Spinal cord (tissue), 10 donors: Measurements from ENCODE around the gene BAX. TPM values are rescaled to one million over a fixed set of nuclear protein-coding genes. Genes with fewer than 3 reads are reported as not detected.
"Not testable (repeated sequence)": the region's sequence is repeated elsewhere in the genome, so short reads cannot be mapped to it uniquely, and the experiment has no call there.

ENCODE experiments used
- DNase-seq, 6 donors: peaks; one replicate each; pipeline versions ENCODE4 v3.0.0 to v3.0.0-alpha.2; 2013 to 2015; ENCODE audit warnings: low spot score in 6 of 6, low read depth in 4 of 6
- H3K27ac ChIP-seq: one replicate; pipeline ENCODE4 v1.5.1; 2013; ENCODE audit warnings: low read depth, low read length, control low read depth
- H3K27me3 ChIP-seq: one replicate; pipeline ENCODE4 v1.6.1; 2013; ENCODE audit warnings: low read length; ENCODE audit not compliant: control insufficient read depth, insufficient read depth
- H3K36me3 ChIP-seq: one replicate; pipeline ENCODE4 v1.6.1; 2013; ENCODE audit warnings: low read length; ENCODE audit not compliant: control insufficient read depth, insufficient read depth
- H3K4me1 ChIP-seq: one replicate; pipeline ENCODE4 v1.6.1; 2013; ENCODE audit warnings: low read length; ENCODE audit not compliant: control insufficient read depth, insufficient read depth
- H3K4me3 ChIP-seq: one replicate; pipeline ENCODE4 v1.5.1; 2013; ENCODE audit warnings: low read depth, low read length, control low read depth
- H3K9me3 ChIP-seq: one replicate; pipeline ENCODE4 v1.6.1; 2013; ENCODE audit warnings: low read length; ENCODE audit not compliant: control insufficient read depth, insufficient read depth
- WGBS: methylation state at CpG from one replicate; pipeline ENCODE4 v1.1.5; 2013; ENCODE audit warnings: missing lambda C conversion rate; ENCODE audit not compliant: insufficient coverage; 5-methylcytosine and 5-hydroxymethylcytosine counted together
- polyA plus RNA-seq, 2 donors: library from polyadenylated mRNA; unstranded; fragments of 120-200 nt; gene quantifications; one replicate each; pipeline ENCODE4 v1.2.1, GENCODE V29; 2013; ENCODE audit not compliant: insufficient read length in 2 of 2
- total RNA-seq, 2 donors: library from RNA; depleted of rRNA in 1 of 2; stranded (reverse); fragments of 120-200 nt in 1 of 2; fragments of >200 nt in 1 of 2; gene quantifications; one replicate each; pipeline versions ENCODE4 v1.2.3 to v1.2.4, GENCODE V29; 2013 to 2014
- donor health status: healthy.

BAX gene
- total and polyA plus RNA-seq, 4 donors: 23.5 to 91.3 (median 63.2) TPM

GRCh38 chr19:48918071-48918470 is 36.6 kb upstream of the BAX start:
- peaks cover 92% of the 10 kb centered on the region for H3K36me3 ChIP-seq
- 84% methylated on average over 6 of the region's 6 CpGs for WGBS

GRCh38 chr19:48918801-48919247 is 35.9 kb upstream of the BAX start:
- 43% methylated on average over 6 of the region's 18 CpGs for WGBS
- no peaks in the 10 kb centered on the region for H3K9me3 ChIP-seq
- no peak overlapping the region for H3K4me3 ChIP-seq
- no peaks in the 10 kb centered on the region for H3K4me1 ChIP-seq
- DNase-seq: peak in 2 of 6 donors; percentile 40 to 81
- no peak overlapping the region for H3K27ac ChIP-seq
- H3K27me3 ChIP-seq: no peaks in the 10 kb centered on the region
- peaks cover 89% of the 10 kb centered on the region for H3K36me3 ChIP-seq

More at GRCh38 chr19:48918071-48918470, 36.6 kb upstream of the BAX start:
- Histone ChIP-seq H3K4me1 (no peaks in the 10 kb centered on the region), H3K27me3 (no peaks in the 10 kb centered on the region), H3K9me3 (no peaks in the 10 kb centered on the region), H3K4me3 (no peak overlapping the region), H3K27ac (no peak overlapping the region)
- no peak for DNase-seq

- not testable (repeated sequence) for H3K4me1 ChIP-seq, H3K27me3 ChIP-seq, H3K9me3 ChIP-seq, H3K27ac ChIP-seq, H3K4me3 ChIP-seq, DNase-seq
- no CpG with 5 or more reads among the region's 8 CpGs for WGBS
- peaks cover 85% of the 10 kb centered on the region for H3K36me3 ChIP-seq
Observed at GRCh38 chr19:48919271-48919670, 35.4 kb upstream of the BAX start.

- no peaks in the 10 kb centered on the region for H3K9me3 ChIP-seq
- 84% methylated on average over 10 of the region's 10 CpGs for WGBS
- no peak overlapping the region for H3K27ac ChIP-seq
- no peak for DNase-seq
- no peak overlapping the region for H3K4me3 ChIP-seq
- no peaks in the 10 kb centered on the region for H3K27me3 ChIP-seq
- peaks cover 74% of the 10 kb centered on the region for H3K36me3 ChIP-seq
- H3K4me1 ChIP-seq: no peaks in the 10 kb centered on the region
Observed at GRCh38 chr19:48920949-48921348, 33.7 kb upstream of the BAX start.

GRCh38 chr19:48921721-48922500 is 32.8 kb upstream of the BAX start:
- Histone ChIP-seq H3K36me3 (peaks cover 68% of the 10 kb centered on the region), H3K4me1 (peaks cover 5% of the 10 kb centered on the region), H3K4me3 (no peak overlapping the region), H3K27ac (no peak overlapping the region), H3K9me3 (no peaks in the 10 kb centered on the region), H3K27me3 (no peaks in the 10 kb centered on the region)
- WGBS: 96% methylated on average over 10 of the region's 12 CpGs
- DNase-seq: no peak

GRCh38 chr19:48922548-48923490 is 31.9 kb upstream of the BAX start:
- Histone ChIP-seq H3K36me3 (peaks cover 61% of the 10 kb centered on the region), H3K4me1 (peaks cover 5% of the 10 kb centered on the region), H3K27ac (no peak overlapping the region), H3K27me3 (no peaks in the 10 kb centered on the region), H3K4me3 (no peak overlapping the region), H3K9me3 (no peaks in the 10 kb centered on the region)
- DNase-seq: no peak
- 93% methylated on average over 13 of the region's 18 CpGs for WGBS

- DNase-seq: no peak
- WGBS: 84% methylated on average over 10 of the region's 11 CpGs
Observed at GRCh38 chr19:48925240-48925843, 29.3 kb upstream of the BAX start.

GRCh38 chr19:48925890-48926289 is 28.8 kb upstream of the BAX start:
- H3K27ac ChIP-seq, DNase-seq, H3K27me3 ChIP-seq, H3K4me1 ChIP-seq, H3K4me3 ChIP-seq, H3K9me3 ChIP-seq: not testable (repeated sequence)
- H3K36me3 ChIP-seq: peaks cover 32% of the 10 kb centered on the region
- 70% methylated on average over 3 of the region's 8 CpGs for WGBS

More at GRCh38 chr19:48925240-48925843, 29.3 kb upstream of the BAX start:
- Histone ChIP-seq H3K4me3 (no peak overlapping the region), H3K9me3 (no peaks in the 10 kb centered on the region), H3K27me3 (no peaks in the 10 kb centered on the region), H3K4me1 (peaks cover 5% of the 10 kb centered on the region), H3K36me3 (peaks cover 37% of the 10 kb centered on the region), H3K27ac (no peak overlapping the region)

GRCh38 chr19:48926909-48927308 is 27.8 kb upstream of the BAX start:
- no peak overlapping the region for H3K4me3 ChIP-seq
- 42% methylated on average over 10 of the region's 10 CpGs for WGBS
- no peak overlapping the region for H3K27ac ChIP-seq
- peaks cover 21% of the 10 kb centered on the region for H3K36me3 ChIP-seq
- H3K4me1 ChIP-seq: peaks cover 5% of the 10 kb centered on the region
- H3K9me3 ChIP-seq: no peaks in the 10 kb centered on the region
- DNase-seq: peak in 3 of 6 donors; percentile 21 to 75 (median 63)
- no peaks in the 10 kb centered on the region for H3K27me3 ChIP-seq
